Measurements from ENCODE around the gene INTS1.

- TF ChIP-seq CTCF (IDR thresholded peaks at IDR 0.05) (no peak), POLR2A (IDR thresholded peaks at IDR 0.05) (no peak)
These were observed 53.2 kb downstream of the INTS1 start for GRCh38 chr7:1450987-1451386.
